ENCODE measurements around the gene CEP120.
"Not testable (repeated sequence)": the region's sequence is repeated elsewhere in the genome, so short reads cannot be mapped to it uniquely, and the experiment has no call there.

Gene CEP120

GRCh38 chr5:123439709-123440108, 16.5 kb upstream of the CEP120 start:
- no peaks in the 10 kb centered on the region for H3K36me3 ChIP-seq (ENCODE audit: control insufficient read depth in 1 of 2, insufficient read depth in 2 of 2, low read length in 2 of 2)
- no peaks in the 10 kb centered on the region for H3K9me3 ChIP-seq (ENCODE audit: control insufficient read depth in 1 of 2, low read length in 2 of 2)
- H3K27ac ChIP-seq (ENCODE audit: low read depth, low read length): no peak overlapping the region
- no peak overlapping the region for H3K4me3 ChIP-seq (ENCODE audit: low read depth in 1 of 2, low read length in 2 of 2)
- no peaks in the 10 kb centered on the region for H3K4me1 ChIP-seq (ENCODE audit: control insufficient read depth in 1 of 2, insufficient read depth in 2 of 2, low read length in 2 of 2)
- H3K9ac ChIP-seq (ENCODE audit: low read depth in 1 of 2, low read length in 2 of 2): no peak overlapping the region
- H3K27me3 ChIP-seq (ENCODE audit: control insufficient read depth in 1 of 2, insufficient read depth in 2 of 2, low read length in 2 of 2): no peaks in the 10 kb centered on the region

DNA sequence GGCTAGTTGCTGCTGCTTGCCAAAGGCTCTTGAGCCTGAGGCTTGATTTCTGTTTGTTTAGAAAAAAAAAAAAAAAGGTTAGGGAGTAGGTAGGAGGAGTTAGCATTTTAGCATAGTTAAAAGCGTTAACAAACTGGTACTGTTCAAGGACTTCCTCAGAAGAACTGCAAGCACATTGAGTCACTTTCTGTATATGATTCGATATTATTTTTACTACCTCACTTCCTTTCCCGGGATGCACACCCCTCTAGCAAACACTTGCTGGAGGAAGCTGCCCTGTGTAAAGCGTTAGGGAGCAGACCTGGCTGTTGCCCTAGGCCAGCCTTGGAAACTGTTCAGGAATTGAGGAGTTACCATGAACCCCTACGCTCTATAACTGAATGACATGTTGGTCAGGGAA, 15.7 kb upstream of the CEP120 start:
- Histone ChIP-seq H3K4me1 (ENCODE audit: control insufficient read depth in 1 of 2, insufficient read depth in 2 of 2, low read length in 2 of 2) (no peaks in the 10 kb centered on the region), H3K4me3 (ENCODE audit: low read depth in 1 of 2, low read length in 2 of 2) (no peak overlapping the region), H3K36me3 (ENCODE audit: control insufficient read depth in 1 of 2, insufficient read depth in 2 of 2, low read length in 2 of 2) (no peaks in the 10 kb centered on the region), H3K9ac (ENCODE audit: low read depth in 1 of 2, low read length in 2 of 2) (no peak overlapping the region), H3K27ac (ENCODE audit: low read depth, low read length) (no peak overlapping the region), H3K9me3 (ENCODE audit: control insufficient read depth in 1 of 2, low read length in 2 of 2) (no peaks in the 10 kb centered on the region), H3K27me3 (ENCODE audit: control insufficient read depth in 1 of 2, insufficient read depth in 2 of 2, low read length in 2 of 2) (no peaks in the 10 kb centered on the region)

- no peaks in the 10 kb centered on the region for H3K4me1 ChIP-seq (ENCODE audit: control insufficient read depth in 1 of 2, insufficient read depth in 2 of 2, low read length in 2 of 2)
- H3K27ac ChIP-seq (ENCODE audit: low read depth, low read length): no peak overlapping the region
These were observed 15.0 kb upstream of the CEP120 start for GRCh38 chr5:123438244-123438643.

GRCh38 chr5:123436201-123436600, 13.0 kb upstream of the CEP120 start:
- H3K27ac ChIP-seq (ENCODE audit: low read depth, low read length): no peak overlapping the region
- H3K4me1 ChIP-seq (ENCODE audit: control insufficient read depth in 1 of 2, insufficient read depth in 2 of 2, low read length in 2 of 2): no peaks in the 10 kb centered on the region
- H3K4me3 ChIP-seq (ENCODE audit: low read depth in 1 of 2, low read length in 2 of 2): no peak overlapping the region
- no peaks in the 10 kb centered on the region for H3K36me3 ChIP-seq (ENCODE audit: control insufficient read depth in 1 of 2, insufficient read depth in 2 of 2, low read length in 2 of 2)
- no peaks in the 10 kb centered on the region for H3K9me3 ChIP-seq (ENCODE audit: control insufficient read depth in 1 of 2, low read length in 2 of 2)
- no peak overlapping the region for H3K9ac ChIP-seq (ENCODE audit: low read depth in 1 of 2, low read length in 2 of 2)
- H3K27me3 ChIP-seq (ENCODE audit: control insufficient read depth in 1 of 2, insufficient read depth in 2 of 2, low read length in 2 of 2): no peaks in the 10 kb centered on the region

More at GRCh38 chr5:123438244-123438643, 15.0 kb upstream of the CEP120 start:
- Histone ChIP-seq H3K9me3 (ENCODE audit: control insufficient read depth in 1 of 2, low read length in 2 of 2) (no peaks in the 10 kb centered on the region), H3K27me3 (ENCODE audit: control insufficient read depth in 1 of 2, insufficient read depth in 2 of 2, low read length in 2 of 2) (no peaks in the 10 kb centered on the region), H3K36me3 (ENCODE audit: control insufficient read depth in 1 of 2, insufficient read depth in 2 of 2, low read length in 2 of 2) (no peaks in the 10 kb centered on the region), H3K4me3 (ENCODE audit: low read depth in 1 of 2, low read length in 2 of 2) (no peak overlapping the region), H3K9ac (ENCODE audit: low read depth in 1 of 2, low read length in 2 of 2) (no peak overlapping the region)

- Histone ChIP-seq H3K4me3 (ENCODE audit: low read depth in 1 of 2, low read length in 2 of 2) (no peak overlapping the region), H3K27ac (ENCODE audit: low read depth, low read length) (no peak overlapping the region), H3K27me3 (ENCODE audit: control insufficient read depth in 1 of 2, insufficient read depth in 2 of 2, low read length in 2 of 2) (no peaks in the 10 kb centered on the region), H3K4me1 (ENCODE audit: control insufficient read depth in 1 of 2, insufficient read depth in 2 of 2, low read length in 2 of 2) (peaks cover 0 to 4% of the 10 kb centered on the region in 2 donors), H3K36me3 (ENCODE audit: control insufficient read depth in 1 of 2, insufficient read depth in 2 of 2, low read length in 2 of 2) (no peaks in the 10 kb centered on the region), H3K9me3 (ENCODE audit: control insufficient read depth in 1 of 2, low read length in 2 of 2) (no peaks in the 10 kb centered on the region), H3K9ac (ENCODE audit: low read depth in 1 of 2, low read length in 2 of 2) (no peak overlapping the region)
These were observed 11.6 kb upstream of the CEP120 start for GRCh38 chr5:123434796-123435195.

- Histone ChIP-seq H3K36me3 (ENCODE audit: control insufficient read depth in 1 of 2, insufficient read depth in 2 of 2, low read length in 2 of 2) (no peaks in the 10 kb centered on the region), H3K9me3 (ENCODE audit: control insufficient read depth in 1 of 2, low read length in 2 of 2) (no peaks in the 10 kb centered on the region), H3K4me1 (ENCODE audit: control insufficient read depth in 1 of 2, insufficient read depth in 2 of 2, low read length in 2 of 2) (peaks cover 5 to 14% of the 10 kb centered on the region in 2 donors), H3K9ac (ENCODE audit: low read depth in 1 of 2, low read length in 2 of 2) (no peak overlapping the region), H3K4me3 (ENCODE audit: low read depth in 1 of 2, low read length in 2 of 2) (no peak overlapping the region), H3K27me3 (ENCODE audit: control insufficient read depth in 1 of 2, insufficient read depth in 2 of 2, low read length in 2 of 2) (no peaks in the 10 kb centered on the region), H3K27ac (ENCODE audit: low read depth, low read length) (no peak overlapping the region)
These were observed 10.4 kb upstream of the CEP120 start for GRCh38 chr5:123433596-123433995.

DNA sequence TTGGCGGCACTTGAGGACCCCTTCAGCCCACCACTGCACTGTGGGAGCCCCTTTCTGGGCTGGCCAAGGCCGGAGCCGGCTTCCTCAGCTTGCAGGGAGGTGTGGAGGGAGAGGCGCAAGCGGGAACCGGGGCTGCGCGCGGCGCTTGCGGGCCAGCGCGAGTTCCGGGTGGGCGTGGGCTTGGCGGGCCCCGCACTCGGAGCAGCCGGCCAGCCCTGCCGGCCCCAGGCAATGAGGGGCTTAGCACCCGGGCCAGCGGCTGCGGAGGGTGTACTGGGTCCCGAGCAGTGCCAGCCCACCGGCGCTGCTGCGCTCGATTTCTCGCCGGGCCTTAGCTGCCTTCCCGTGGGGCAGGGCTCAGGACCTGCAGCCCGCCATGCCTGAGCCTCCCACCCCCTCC, 7.2 kb upstream of the CEP120 start:
- not testable (repeated sequence) for H3K27ac ChIP-seq (ENCODE audit: low read depth, low read length); H3K36me3 ChIP-seq (ENCODE audit: control insufficient read depth in 1 of 2, insufficient read depth in 2 of 2, low read length in 2 of 2); H3K9ac ChIP-seq (ENCODE audit: low read depth in 1 of 2, low read length in 2 of 2); H3K9me3 ChIP-seq (ENCODE audit: control insufficient read depth in 1 of 2, low read length in 2 of 2); H3K27me3 ChIP-seq (ENCODE audit: control insufficient read depth in 1 of 2, insufficient read depth in 2 of 2, low read length in 2 of 2); H3K4me3 ChIP-seq (ENCODE audit: low read depth in 1 of 2, low read length in 2 of 2)
- H3K4me1 ChIP-seq (ENCODE audit: control insufficient read depth in 1 of 2, insufficient read depth in 2 of 2, low read length in 2 of 2): peaks cover 13 to 22% of the 10 kb centered on the region in 2 donors

GRCh38 chr5:123429993-123430392, 6.8 kb upstream of the CEP120 start:
- Histone ChIP-seq H3K27ac (ENCODE audit: low read depth, low read length) (no peak overlapping the region), H3K9me3 (ENCODE audit: control insufficient read depth in 1 of 2, low read length in 2 of 2) (no peaks in the 10 kb centered on the region), H3K4me1 (ENCODE audit: control insufficient read depth in 1 of 2, insufficient read depth in 2 of 2, low read length in 2 of 2) (peaks cover 13 to 22% of the 10 kb centered on the region in 2 donors), H3K36me3 (ENCODE audit: control insufficient read depth in 1 of 2, insufficient read depth in 2 of 2, low read length in 2 of 2) (no peaks in the 10 kb centered on the region), H3K9ac (ENCODE audit: low read depth in 1 of 2, low read length in 2 of 2) (no peak overlapping the region), H3K4me3 (ENCODE audit: low read depth in 1 of 2, low read length in 2 of 2) (no peak overlapping the region), H3K27me3 (ENCODE audit: control insufficient read depth in 1 of 2, insufficient read depth in 2 of 2, low read length in 2 of 2) (no peaks in the 10 kb centered on the region)

DNA sequence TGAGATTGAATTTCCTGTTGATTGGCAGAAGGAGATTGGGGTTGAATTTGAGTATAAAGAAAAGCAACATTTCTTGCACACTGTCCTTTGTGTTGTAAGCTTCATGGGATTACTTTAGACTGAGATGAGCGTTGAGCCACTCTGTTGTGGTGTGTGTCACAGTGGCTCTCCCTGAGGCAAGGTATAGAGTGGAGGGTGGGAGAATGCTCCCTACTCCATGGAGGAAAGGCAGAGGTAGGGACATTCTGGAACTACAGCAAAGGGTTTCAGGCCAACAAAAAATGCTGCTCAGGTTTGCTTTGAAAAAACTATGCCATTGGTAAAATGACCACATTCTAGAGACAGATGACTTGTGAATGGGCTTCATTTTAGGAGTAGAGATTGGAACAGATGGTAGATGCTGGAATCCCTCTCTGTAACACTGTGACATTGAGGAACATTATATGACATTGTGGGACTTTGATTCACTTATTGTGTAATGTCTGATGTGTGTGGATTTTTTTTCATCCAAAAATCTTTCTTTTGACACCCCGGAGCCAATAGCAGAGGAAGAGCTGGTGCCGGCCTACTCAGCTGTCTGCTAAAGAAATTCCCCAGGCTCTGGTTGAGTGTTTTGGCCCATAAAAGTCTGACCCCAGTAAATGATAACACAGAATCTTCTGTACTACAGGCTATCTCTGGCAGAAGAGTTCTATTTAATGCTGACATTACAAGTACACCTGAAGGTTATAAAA, 6.2 kb upstream of the CEP120 start:
- no peaks in the 10 kb centered on the region for H3K36me3 ChIP-seq (ENCODE audit: control insufficient read depth in 1 of 2, insufficient read depth in 2 of 2, low read length in 2 of 2)
- no peak overlapping the region for H3K9ac ChIP-seq (ENCODE audit: low read depth in 1 of 2, low read length in 2 of 2)
- peak overlapping the region in 1 of 2 donors; percentile 7 for H3K4me3 ChIP-seq (ENCODE audit: low read depth in 1 of 2, low read length in 2 of 2)
- peaks cover 13 to 22% of the 10 kb centered on the region in 2 donors for H3K4me1 ChIP-seq (ENCODE audit: control insufficient read depth in 1 of 2, insufficient read depth in 2 of 2, low read length in 2 of 2)
- no peaks in the 10 kb centered on the region for H3K27me3 ChIP-seq (ENCODE audit: control insufficient read depth in 1 of 2, insufficient read depth in 2 of 2, low read length in 2 of 2)
- no peak overlapping the region for H3K27ac ChIP-seq (ENCODE audit: low read depth, low read length)
- H3K9me3 ChIP-seq (ENCODE audit: control insufficient read depth in 1 of 2, low read length in 2 of 2): no peaks in the 10 kb centered on the region

- Histone ChIP-seq H3K9me3 (ENCODE audit: control insufficient read depth in 1 of 2, low read length in 2 of 2) (no peaks in the 10 kb centered on the region), H3K9ac (ENCODE audit: low read depth in 1 of 2, low read length in 2 of 2) (no peak overlapping the region)
These were observed 5.5 kb upstream of the CEP120 start for GRCh38 chr5:123428521-123429220.

More at GRCh38 chr5:123428521-123429220, 5.5 kb upstream of the CEP120 start:
- Histone ChIP-seq H3K36me3 (ENCODE audit: control insufficient read depth in 1 of 2, insufficient read depth in 2 of 2, low read length in 2 of 2) (no peaks in the 10 kb centered on the region), H3K4me1 (ENCODE audit: control insufficient read depth in 1 of 2, insufficient read depth in 2 of 2, low read length in 2 of 2) (peaks cover 13 to 22% of the 10 kb centered on the region in 2 donors), H3K27me3 (ENCODE audit: control insufficient read depth in 1 of 2, insufficient read depth in 2 of 2, low read length in 2 of 2) (no peaks in the 10 kb centered on the region), H3K27ac (ENCODE audit: low read depth, low read length) (no peak overlapping the region), H3K4me3 (ENCODE audit: low read depth in 1 of 2, low read length in 2 of 2) (peak overlapping the region in 1 of 2 donors; percentile 7)
